Central memory CD8-positive, alpha-beta T cell (primary cell): ENCODE results near the gene TCAP.

Source experiments
- ATAC-seq: fragments of 150-1000 bp; cut with Tn5 transposase; replicated peaks from 2 replicates; pipeline ENCODE4 v1.10.0; 2022; ENCODE audit warnings: mild to moderate bottlenecking, moderate FRiP score, moderate number of reproducible peaks; ENCODE audit not compliant: poor library complexity, severe bottlenecking; ENCODE audit errors: extremely low read depth
- DNase-seq, 2 donors: peaks; one replicate each; pipeline ENCODE4 v3.0.0; 2021; ENCODE audit warnings: low spot score in 2 of 2
- H3K27ac Mint-ChIP-seq: one replicate; pipeline ENCODE4 v1.8.0; 2022; ENCODE audit warnings: low read depth, mild to moderate bottlenecking, moderate library complexity, mixed read lengths
- H3K27me3 Mint-ChIP-seq: one replicate; pipeline ENCODE4 v1.8.0; 2022; ENCODE audit warnings: mixed read lengths
- H3K36me3 Mint-ChIP-seq: one replicate; pipeline ENCODE4 v1.8.0; 2022; ENCODE audit warnings: mild to moderate bottlenecking, moderate library complexity, mixed read lengths; ENCODE audit not compliant: insufficient read depth
- H3K4me1 Mint-ChIP-seq: one replicate; pipeline ENCODE4 v1.8.0; 2022; ENCODE audit warnings: mixed read lengths
- H3K4me3 Mint-ChIP-seq: one replicate; pipeline ENCODE4 v1.8.0; 2022; ENCODE audit warnings: mild to moderate bottlenecking, moderate library complexity, mixed read lengths
- H3K9me3 Mint-ChIP-seq: one replicate; pipeline ENCODE4 v1.8.0; 2022; ENCODE audit warnings: mixed read lengths

TCAP gene

GRCh38 chr17:39660397-39661385 lies 4.5 kb upstream of the TCAP start:
- no peak overlapping the region for H3K27ac Mint-ChIP-seq
- DNase-seq: no peak
- H3K4me1 Mint-ChIP-seq: peaks cover 5% of the 10 kb centered on the region
- H3K36me3 Mint-ChIP-seq: peaks cover 16% of the 10 kb centered on the region
- ATAC-seq: no peak
- no peak overlapping the region for H3K4me3 Mint-ChIP-seq
- H3K27me3 Mint-ChIP-seq: no peaks in the 10 kb centered on the region
- H3K9me3 Mint-ChIP-seq: no peaks in the 10 kb centered on the region

- H3K27me3 Mint-ChIP-seq: no peaks in the 10 kb centered on the region
- H3K9me3 Mint-ChIP-seq: no peaks in the 10 kb centered on the region
- DNase-seq (no peak), ATAC-seq (no peak)
- H3K27ac Mint-ChIP-seq: no peak overlapping the region
- H3K4me3 Mint-ChIP-seq: no peak overlapping the region
- H3K4me1 Mint-ChIP-seq: peaks cover 7% of the 10 kb centered on the region
- H3K36me3 Mint-ChIP-seq: peaks cover 14% of the 10 kb centered on the region
Observed at GRCh38 chr17:39661744-39662541, 3.2 kb upstream of the TCAP start.

GRCh38 chr17:39662551-39663339 lies 2.4 kb upstream of the TCAP start:
- H3K4me3 Mint-ChIP-seq: no peak overlapping the region
- DNase-seq: no peak
- H3K9me3 Mint-ChIP-seq: no peaks in the 10 kb centered on the region
- H3K27ac Mint-ChIP-seq: no peak overlapping the region
- peaks cover 10% of the 10 kb centered on the region for H3K4me1 Mint-ChIP-seq
- H3K36me3 Mint-ChIP-seq: peaks cover 9% of the 10 kb centered on the region
- no peak for ATAC-seq
- H3K27me3 Mint-ChIP-seq: no peaks in the 10 kb centered on the region

GRCh38 chr17:39663340-39663687 lies 1.8 kb upstream of the TCAP start:
- DNase-seq: no peak
- Mint-ChIP-seq H3K27ac (no peak overlapping the region), H3K9me3 (no peaks in the 10 kb centered on the region), H3K4me3 (no peak overlapping the region), H3K36me3 (peaks cover 9% of the 10 kb centered on the region), H3K27me3 (no peaks in the 10 kb centered on the region), H3K4me1 (peaks cover 15% of the 10 kb centered on the region)
- no peak for ATAC-seq

- ATAC-seq (no peak), DNase-seq (no peak)
- Mint-ChIP-seq H3K27ac (no peak overlapping the region), H3K27me3 (no peaks in the 10 kb centered on the region), H3K4me1 (peaks cover 22% of the 10 kb centered on the region), H3K4me3 (no peak overlapping the region), H3K9me3 (no peaks in the 10 kb centered on the region), H3K36me3 (peaks cover 9% of the 10 kb centered on the region)
Observed at GRCh38 chr17:39663688-39664580, 1.2 kb upstream of the TCAP start.

- Mint-ChIP-seq H3K27ac (no peak overlapping the region), H3K4me3 (no peak overlapping the region), H3K27me3 (no peaks in the 10 kb centered on the region), H3K36me3 (peaks cover 6% of the 10 kb centered on the region), H3K4me1 (peaks cover 22% of the 10 kb centered on the region), H3K9me3 (no peaks in the 10 kb centered on the region)
- no peak for DNase-seq
- no peak for ATAC-seq
Observed at GRCh38 chr17:39665642-39666224, 584 bp downstream of the TCAP start.

GRCh38 chr17:39666231-39666600 lies 1.1 kb downstream of the TCAP start:
- Mint-ChIP-seq H3K27ac (no peak overlapping the region), H3K27me3 (no peaks in the 10 kb centered on the region), H3K9me3 (no peaks in the 10 kb centered on the region), H3K4me3 (no peak overlapping the region), H3K36me3 (peaks cover 4% of the 10 kb centered on the region), H3K4me1 (peaks cover 22% of the 10 kb centered on the region)
- no peak for DNase-seq
- ATAC-seq: no peak

- Mint-ChIP-seq H3K27ac (no peak overlapping the region), H3K27me3 (no peaks in the 10 kb centered on the region), H3K4me1 (peaks cover 23% of the 10 kb centered on the region), H3K9me3 (no peaks in the 10 kb centered on the region), H3K36me3 (peaks cover 3% of the 10 kb centered on the region), H3K4me3 (peak overlapping the region; percentile 60)
- DNase-seq: no peak
- no peak for ATAC-seq
Observed at GRCh38 chr17:39666601-39667261, 1.6 kb downstream of the TCAP start.

- ATAC-seq (no peak), DNase-seq (no peak)
- no peaks in the 10 kb centered on the region for H3K27me3 Mint-ChIP-seq
- H3K4me3 Mint-ChIP-seq: peak overlapping the region; percentile 60
- H3K4me1 Mint-ChIP-seq: peaks cover 29% of the 10 kb centered on the region
- H3K27ac Mint-ChIP-seq: peak overlapping the region; percentile 90
- no peaks in the 10 kb centered on the region for H3K9me3 Mint-ChIP-seq
- H3K36me3 Mint-ChIP-seq: peaks cover 3% of the 10 kb centered on the region
Observed at GRCh38 chr17:39667262-39667944, 2.3 kb downstream of the TCAP start.

- Mint-ChIP-seq H3K36me3 (no peaks in the 10 kb centered on the region), H3K27me3 (no peaks in the 10 kb centered on the region), H3K27ac (peak within 1 kb of the TSS; percentile 90), H3K9me3 (no peaks in the 10 kb centered on the region), H3K4me3 (peak within 1 kb of the TSS; percentile 60), H3K4me1 (peaks cover 30% of the 10 kb centered on the region)
- DNase-seq: peak; percentile 39 to 54
- peak; percentile 70 for ATAC-seq
Observed at GRCh38 chr17:39667945-39668924, 3.1 kb downstream of the TCAP start, which contains the start of gene PNMT. Gene PNMT, plus strand, starts transcription at chr17:39668453. Its CDS starts 23 bp downstream, at chr17:39668476.
